NB4 (cell line): Measurements from ENCODE around the gene ITFG2.
"Not testable (repeated sequence)": the region's sequence is repeated elsewhere in the genome, so short reads cannot be mapped to it uniquely, and the experiment has no call there.

Experiments
- CTCF ChIP-seq: IDR thresholded peaks from one replicate; pipeline ENCODE4 v1.5.1; 2012; ENCODE audit warnings: low read depth, low read length
- MAX ChIP-seq: IDR thresholded peaks from 2 replicates; pipeline ENCODE4 v1.6.1; 2011; ENCODE audit warnings: low read depth, low read length
- POLR2A ChIP-seq: IDR thresholded peaks from 2 replicates; pipeline ENCODE4 v1.6.1; 2011; ENCODE audit warnings: mild to moderate bottlenecking; ENCODE audit not compliant: insufficient read length; ENCODE audit errors: extremely low read depth

- not testable (repeated sequence) for TF ChIP-seq CTCF, POLR2A, MAX
Observed at GRCh38 chr12:2868986-2869632, 56.6 kb downstream of the ITFG2 start.
